K562 (cell line): Measurements from ENCODE around the gene OMG. TPM values are rescaled to one million over a fixed set of nuclear protein-coding genes. Genes with fewer than 3 reads are reported as not detected.

Source experiments
- ATAC-seq: fragments of 200-7000 bp; cut with Tn5 transposase; 3 replicates; pipeline ENCODE4 v1.9.1; 2020; ENCODE audit warnings: moderate library complexity
- BruUV-seq: library from RNA; stranded (reverse); fragments of 400-500 nt; replicated peaks from 2 replicates; lab custom pipeline; 2021; lab: Mats Ljungman, UMichigan
- CTCF ChIA-PET: fragments of 300-600 bp; formaldehyde crosslinking; extraction: SDS; loops from one replicate; lab custom pipeline; 2021; ENCODE audit warnings: low intra/inter-chr PET ratio; lab: Yijun Ruan, JAX
- POLR2A ChIA-PET: fragments of 300-600, 350-650 bp; sonication (Branson Sonifier 250); formaldehyde crosslinking; extraction: SDS; loops from one replicate; lab custom pipeline; 2021; ENCODE audit warnings: antibody characterized with exemption, inconsistent platforms; lab: Yijun Ruan, JAX
- DNase-seq, 4 experiments: peaks; one replicate each; pipeline versions ENCODE4 v3.0.0 to v3.0.0-alpha.2; 2011 to 2018; ENCODE audit warnings: low spot score in 3 of 4, mixed read lengths in 3 of 4; ENCODE audit errors: extremely low read depth in 1 of 4
- FAIRE-seq: peaks from 2 replicates; lab custom pipeline; 2011; peaks lifted over from hg19 to GRCh38; lab: Jason Lieb, UNC
- H2AFZ ChIP-seq: 2 replicates; pipeline ENCODE4 v1.6.0; 2011; ENCODE audit warnings: low read depth, low read length, control low read depth, inconsistent platforms
- H3K27ac ChIP-seq: fragments of 200-600 bp; 3 replicates; pipeline ENCODE4 v1.8.0; 2011; ENCODE audit warnings: low read depth, mild to moderate bottlenecking, control low read depth, inconsistent platforms, low read length, moderate library complexity, mixed read lengths; ENCODE audit errors: extremely low read depth
- H3K27me3 ChIP-seq, 2 experiments: fragments of 300-600 bp in 1 of 2; 2 replicates in 1 of 2; 3 replicates in 1 of 2; pipeline versions ENCODE4 v1.6.0 to v1.8.0; 2011; ENCODE audit warnings: inconsistent platforms in 2 of 2, low read length in 2 of 2, mild to moderate bottlenecking in 1 of 2, mixed read lengths in 1 of 2, moderate library complexity in 1 of 2; ENCODE audit not compliant: control insufficient read depth in 2 of 2, insufficient read depth in 2 of 2
- H3K36me3 ChIP-seq: fragments of 300-600 bp; 3 replicates; pipeline ENCODE4 v1.8.0; 2011; ENCODE audit warnings: mild to moderate bottlenecking, low read length, inconsistent platforms; ENCODE audit not compliant: control insufficient read depth, insufficient read depth
- H3K4me1 ChIP-seq, 2 experiments: fragments of 200-600 bp in 1 of 2; replicated peaks in 1 of 2; 2 replicates in 1 of 2; 3 replicates in 1 of 2; pipeline versions ENCODE4 v1.5.1 to v1.8.0; 2011; ENCODE audit warnings: inconsistent platforms in 2 of 2, low read length in 2 of 2, mild to moderate bottlenecking in 1 of 2, mixed read lengths in 1 of 2, moderate library complexity in 1 of 2; ENCODE audit not compliant: control insufficient read depth in 2 of 2, insufficient read depth in 2 of 2
- H3K4me2 ChIP-seq: 2 replicates; pipeline ENCODE4 v1.6.1; 2011; ENCODE audit warnings: low read length, control low read depth, inconsistent platforms, mixed read lengths; ENCODE audit not compliant: insufficient read depth
- H3K4me3 ChIP-seq: fragments of 200-600 bp; sonication (generic), shearing (Covaris generic); 2 replicates; pipeline ENCODE4 v1.5.1; 2016; ENCODE audit warnings: control low read depth, inconsistent platforms
- H3K79me2 ChIP-seq: fragments of 200-600 bp; 3 replicates; pipeline ENCODE4 v1.8.0; 2011; ENCODE audit warnings: low read length, inconsistent platforms; ENCODE audit not compliant: control insufficient read depth, insufficient read depth
- H3K9ac ChIP-seq, 2 experiments: 2 replicates each; pipeline versions ENCODE4 v1.6.0 to v1.6.1; 2011; ENCODE audit warnings: low read depth in 2 of 2, low read length in 2 of 2, control low read depth in 1 of 2, inconsistent platforms in 1 of 2, mild to moderate bottlenecking in 1 of 2, mixed read lengths in 1 of 2; ENCODE audit not compliant: insufficient read depth in 1 of 2
- H3K9me1 ChIP-seq: one replicate; pipeline ENCODE4 v1.6.0; 2011; ENCODE audit warnings: inconsistent platforms, mild to moderate bottlenecking, low read length, moderate library complexity; ENCODE audit not compliant: control insufficient read depth, insufficient read depth
- H3K9me3 ChIP-seq: replicated peaks from 2 replicates; pipeline ENCODE4 v1.5.1; 2011; ENCODE audit warnings: low read depth, low read length, inconsistent platforms; ENCODE audit not compliant: control insufficient read depth, insufficient read depth
- H4K20me1 ChIP-seq: replicated peaks from 2 replicates; pipeline ENCODE4 v1.6.1; 2011; ENCODE audit warnings: low read length, inconsistent platforms, mixed read lengths; ENCODE audit not compliant: control insufficient read depth, insufficient read depth
- FOS ChIP-seq: IDR thresholded peaks from 3 replicates; pipeline ENCODE4 v1.6.1; 2011; ENCODE audit not compliant: insufficient read length; ENCODE audit errors: extremely low read depth
- GTF3C2 ChIP-seq: IDR thresholded peaks from 3 replicates; pipeline ENCODE4 v1.6.1; 2011; ENCODE audit warnings: borderline replicate concordance, mild to moderate bottlenecking, moderate library complexity; ENCODE audit not compliant: insufficient read length; ENCODE audit errors: extremely low read depth
- HLTF ChIP-seq: fragments of 450-650 bp; IDR thresholded peaks from 2 replicates; pipeline ENCODE4 v1.6.1; 2016
- KLF10 ChIP-seq: fragments of 250-450 bp; sonication (Bioruptor Pico); IDR thresholded peaks from 2 replicates; pipeline ENCODE4 v1.6.1; 2021; ENCODE audit warnings: matching md5 sums
- NEUROD1 ChIP-seq: fragments of 150-350 bp; IDR thresholded peaks from 2 replicates; pipeline ENCODE4 v1.6.1; 2014; ENCODE audit warnings: borderline replicate concordance, low read length, low read depth; ENCODE audit not compliant: partially characterized antibody
- SMARCA4 ChIP-seq: fragments of 450-650 bp; IDR thresholded peaks from 2 replicates; pipeline ENCODE4 v1.6.1; 2016
- STAT5A ChIP-seq: IDR thresholded peaks from 2 replicates; pipeline ENCODE4 v1.6.1; 2012; ENCODE audit warnings: low read length, inconsistent platforms, borderline replicate concordance
- TBL1XR1 ChIP-seq, 2 experiments: IDR thresholded peaks; 2 replicates each; pipeline ENCODE4 v1.6.1; 2012; ENCODE audit warnings: improper control_type of control experiment in 2 of 2, low read length in 2 of 2, mild to moderate bottlenecking in 1 of 2
- ZBTB26 ChIP-seq: fragments of 450-650 bp; formaldehyde crosslinking; IDR thresholded peaks from 2 replicates; pipeline ENCODE4 v1.4.0; 2022; ENCODE audit warnings: missing genetic modification characterization
- ZFP30 ChIP-seq: fragments of 250-450 bp; sonication (Bioruptor Pico); IDR thresholded peaks from 2 replicates; pipeline ENCODE4 v1.8.0; 2022; ENCODE audit warnings: moderate library complexity, mild to moderate bottlenecking, inconsistent platforms, borderline replicate concordance
- ZNF174 ChIP-seq: fragments of 250-450 bp; sonication (Bioruptor Pico); IDR thresholded peaks from 2 replicates; pipeline ENCODE4 v1.4.0; 2020; ENCODE audit warnings: mild to moderate bottlenecking
- ZNF431 ChIP-seq: sonication (generic); formaldehyde crosslinking; IDR thresholded peaks from 2 replicates; pipeline ENCODE4 v1.8.0; 2022; ENCODE audit warnings: mild to moderate bottlenecking, missing genetic modification reagents
- WGBS: fragments of 100-300 bp; shearing (Covaris generic); methylation state at CpG from one replicate; pipeline ENCODE4 v1.1.6; 2016; ENCODE audit warnings: low coverage, mixed read lengths; ENCODE audit not compliant: insufficient coverage; ENCODE audit errors: missing lambda C conversion rate; 5-methylcytosine and 5-hydroxymethylcytosine counted together
- in situ Hi-C: fragments of 300-500 bp; cut with MboI; formaldehyde crosslinking; loops from 4 replicates; pipeline ENCODE4 v1.15.0; 2018; ENCODE audit warnings: inconsistent platforms, mixed read lengths
- intact Hi-C: fragments of 100-400 bp; cut with micrococcal nuclease; formaldehyde crosslinking; loops from 2 replicates; pipeline ENCODE4 v1.14.2; 2022
- polyA plus RNA-seq, 8 experiments: library from polyadenylated mRNA; depleted of rRNA in 4 of 8; stranded (reverse) in 5 of 8; unstranded in 3 of 8; fragments of >200 nt; fragmentation: Nextera tagmentation in 2 of 8; fragmentation: Illumina TruSeq in 1 of 8; extraction: Ambion mirVana in 2 of 8; extraction: Trizol in 1 of 8; gene quantifications; 2 replicates each; pipeline versions ENCODE4 v1.2.1 to v1.2.3, GENCODE V29; 2011 to 2014; ENCODE audit warnings: inconsistent platforms in 1 of 8, missing spikeins in 1 of 8
- total RNA-seq, 7 experiments: library from RNA; depleted of rRNA in 6 of 7; stranded (reverse); fragments of >200 nt in 6 of 7; fragmentation: Illumina TruSeq in 2 of 7; extraction: Trizol in 2 of 7; gene quantifications; 2 replicates each; pipeline versions ENCODE4 v1.2.1 to v1.2.3, GENCODE V29; 2011 to 2021; ENCODE audit warnings: low replicate concordance in 1 of 7
- TF ChIP-seq, protein P1 (sequence below): sonication (generic); formaldehyde crosslinking; IDR thresholded peaks from 2 replicates; pipeline ENCODE4 v1.8.1; 2023; ENCODE audit warnings: missing genetic modification reagents, mild to moderate bottlenecking, borderline replicate concordance

OMG gene
- total and polyA plus RNA-seq, 9 of the 15 experiments (the other 6 are each of a cell fraction or from before 2014, with no cell fraction given), result 0.41 TPM; not detected in 8

DNA sequence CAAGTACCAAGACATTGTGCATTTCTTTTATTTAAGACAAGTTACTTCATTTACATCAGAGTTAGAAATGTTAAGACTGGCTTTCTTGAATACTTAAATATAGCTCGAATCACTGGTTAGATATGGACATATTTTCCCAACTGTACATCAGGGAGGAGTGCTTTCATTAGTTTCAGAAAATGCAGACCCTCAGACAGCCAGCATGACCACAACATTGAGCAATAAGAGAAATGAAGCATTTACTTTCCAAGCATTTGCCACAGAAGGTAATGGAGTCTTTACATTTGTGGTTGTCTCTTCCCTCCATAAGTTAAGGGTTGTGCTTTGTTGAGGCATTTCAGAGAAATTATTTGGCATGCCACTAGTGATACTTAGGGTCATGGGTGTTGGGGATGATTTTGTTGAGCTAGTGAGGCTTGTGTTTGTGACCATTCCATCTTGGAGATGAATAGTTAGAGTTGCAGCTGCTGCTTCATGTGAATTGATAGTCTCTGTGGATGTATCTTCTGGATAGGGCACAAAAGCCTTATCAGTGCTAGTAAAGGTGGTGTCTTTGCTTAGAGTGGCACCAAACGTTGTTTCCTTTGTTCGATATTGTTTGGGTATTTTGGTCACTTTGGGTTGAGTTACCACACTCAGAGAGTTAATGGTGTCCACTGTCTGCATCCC is 2.1 kb downstream of the OMG start:
- H3K4me1 ChIP-seq, result no peaks in the 10 kb centered on the region
- no peaks in the 10 kb centered on the region for H3K27me3 ChIP-seq
- H3K27ac ChIP-seq, result no peak overlapping the region
- in situ Hi-C loops, result no loop called here
- POLR2A ChIA-PET, result interaction anchor here (0.5 to 1.4 kb wide), 3 partner anchors 11 to 29 kb away, joined by 3 read pairs; no protein-coding TSS in a partner anchor
- no peak overlapping the region for H2AFZ ChIP-seq
- WGBS, result 58% methylated on average over 3 of the region's 3 CpGs
- H3K9ac ChIP-seq, result no peak overlapping the region
- ATAC-seq (no peak), FAIRE-seq (no peak), DNase-seq (no peak)
- peaks cover 11% of the 10 kb centered on the region for H3K36me3 ChIP-seq
- no peaks in the 10 kb centered on the region for H3K9me1 ChIP-seq
- no peaks in the 10 kb centered on the region for H4K20me1 ChIP-seq
- H3K4me3 ChIP-seq, result no peak overlapping the region
- H3K9me3 ChIP-seq, result no peaks in the 10 kb centered on the region
- H3K4me2 ChIP-seq, result no peak overlapping the region
- CTCF ChIA-PET, result no interaction called here
- no peaks in the 10 kb centered on the region for H3K79me2 ChIP-seq
- BruUV-seq, result no TSS peak
- intact Hi-C loops, result no loop called here
- TF ChIP-seq KLF10 (no peak), NEUROD1 (no peak), FOS (no peak), ZFP30 (no peak), SMARCA4 (no peak), ZBTB26 (CRISPR knock-in tag) (no peak), ZNF174 (no peak), ZNF431 (no peak), HLTF (no peak), STAT5A (no peak), GTF3C2 (no peak), TBL1XR1 (IDR thresholded peaks at IDR 0.05; ENCODE audit: low read length in 2 of 2) (no peak)
- TF ChIP-seq, protein P1, sequence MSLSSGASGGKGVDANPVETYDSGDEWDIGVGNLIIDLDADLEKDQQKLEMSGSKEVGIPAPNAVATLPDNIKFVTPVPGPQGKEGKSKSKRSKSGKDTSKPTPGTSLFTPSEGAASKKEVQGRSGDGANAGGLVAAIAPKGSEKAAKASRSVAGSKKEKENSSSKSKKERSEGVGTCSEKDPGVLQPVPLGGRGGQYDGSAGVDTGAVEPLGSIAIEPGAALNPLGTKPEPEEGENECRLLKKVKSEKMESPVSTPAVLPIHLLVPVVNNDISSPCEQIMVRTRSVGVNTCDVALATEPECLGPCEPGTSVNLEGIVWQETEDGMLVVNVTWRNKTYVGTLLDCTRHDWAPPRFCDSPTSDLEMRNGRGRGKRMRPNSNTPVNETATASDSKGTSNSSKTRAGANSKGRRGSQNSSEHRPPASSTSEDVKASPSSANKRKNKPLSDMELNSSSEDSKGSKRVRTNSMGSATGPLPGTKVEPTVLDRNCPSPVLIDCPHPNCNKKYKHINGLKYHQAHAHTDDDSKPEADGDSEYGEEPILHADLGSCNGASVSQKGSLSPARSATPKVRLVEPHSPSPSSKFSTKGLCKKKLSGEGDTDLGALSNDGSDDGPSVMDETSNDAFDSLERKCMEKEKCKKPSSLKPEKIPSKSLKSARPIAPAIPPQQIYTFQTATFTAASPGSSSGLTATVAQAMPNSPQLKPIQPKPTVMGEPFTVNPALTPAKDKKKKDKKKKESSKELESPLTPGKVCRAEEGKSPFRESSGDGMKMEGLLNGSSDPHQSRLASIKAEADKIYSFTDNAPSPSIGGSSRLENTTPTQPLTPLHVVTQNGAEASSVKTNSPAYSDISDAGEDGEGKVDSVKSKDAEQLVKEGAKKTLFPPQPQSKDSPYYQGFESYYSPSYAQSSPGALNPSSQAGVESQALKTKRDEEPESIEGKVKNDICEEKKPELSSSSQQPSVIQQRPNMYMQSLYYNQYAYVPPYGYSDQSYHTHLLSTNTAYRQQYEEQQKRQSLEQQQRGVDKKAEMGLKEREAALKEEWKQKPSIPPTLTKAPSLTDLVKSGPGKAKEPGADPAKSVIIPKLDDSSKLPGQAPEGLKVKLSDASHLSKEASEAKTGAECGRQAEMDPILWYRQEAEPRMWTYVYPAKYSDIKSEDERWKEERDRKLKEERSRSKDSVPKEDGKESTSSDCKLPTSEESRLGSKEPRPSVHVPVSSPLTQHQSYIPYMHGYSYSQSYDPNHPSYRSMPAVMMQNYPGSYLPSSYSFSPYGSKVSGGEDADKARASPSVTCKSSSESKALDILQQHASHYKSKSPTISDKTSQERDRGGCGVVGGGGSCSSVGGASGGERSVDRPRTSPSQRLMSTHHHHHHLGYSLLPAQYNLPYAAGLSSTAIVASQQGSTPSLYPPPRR (CRISPR knock-in tag), result no peak
